IMR-90 (cell line): ENCODE data around the gene RRAGD.

Experiments
- BHLHE40 ChIP-seq: fragments of 150-350 bp; IDR thresholded peaks from 2 replicates; pipeline ENCODE4 v1.6.1; 2016; ENCODE audit warnings: mild to moderate bottlenecking, low read depth, low read length
- POLR2A ChIP-seq: IDR thresholded peaks from 2 replicates; pipeline ENCODE4 v1.6.1; 2012; ENCODE audit warnings: mild to moderate bottlenecking, low read depth, low read length
- TF ChIP-seq, protein P1 (sequence below): conservative IDR thresholded peaks from 2 replicates; pipeline ENCODE4 v1.5.1; 2012; ENCODE audit warnings: mild to moderate bottlenecking, low read depth, low read length, improper control_type of control experiment

DNA sequence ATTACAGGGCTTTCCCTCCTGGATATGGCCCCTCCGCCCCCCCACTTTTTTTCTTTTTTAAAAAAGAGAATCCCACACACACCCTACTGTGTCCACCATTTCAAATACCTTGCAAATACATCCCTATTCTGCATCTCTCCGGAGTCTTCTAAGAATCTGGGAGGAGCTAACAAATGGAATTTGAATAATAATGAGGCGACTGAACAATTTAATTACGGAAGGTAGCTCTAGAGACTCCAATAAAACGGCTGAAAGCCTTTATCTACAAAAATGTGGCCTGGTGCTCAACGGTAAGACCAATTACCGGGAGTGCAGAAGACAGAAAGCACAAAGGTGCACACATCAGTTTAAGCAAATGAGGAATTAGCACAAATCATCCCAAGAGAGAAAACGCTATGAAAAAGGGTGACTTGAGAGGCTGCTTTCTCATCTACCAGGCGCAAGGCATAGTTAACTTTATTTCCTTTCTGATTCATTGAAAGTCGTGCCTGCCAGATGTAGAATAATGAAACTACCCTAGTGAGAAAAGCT lies 1.8 kb downstream of the RRAGD start:
- TF ChIP-seq, protein P1, sequence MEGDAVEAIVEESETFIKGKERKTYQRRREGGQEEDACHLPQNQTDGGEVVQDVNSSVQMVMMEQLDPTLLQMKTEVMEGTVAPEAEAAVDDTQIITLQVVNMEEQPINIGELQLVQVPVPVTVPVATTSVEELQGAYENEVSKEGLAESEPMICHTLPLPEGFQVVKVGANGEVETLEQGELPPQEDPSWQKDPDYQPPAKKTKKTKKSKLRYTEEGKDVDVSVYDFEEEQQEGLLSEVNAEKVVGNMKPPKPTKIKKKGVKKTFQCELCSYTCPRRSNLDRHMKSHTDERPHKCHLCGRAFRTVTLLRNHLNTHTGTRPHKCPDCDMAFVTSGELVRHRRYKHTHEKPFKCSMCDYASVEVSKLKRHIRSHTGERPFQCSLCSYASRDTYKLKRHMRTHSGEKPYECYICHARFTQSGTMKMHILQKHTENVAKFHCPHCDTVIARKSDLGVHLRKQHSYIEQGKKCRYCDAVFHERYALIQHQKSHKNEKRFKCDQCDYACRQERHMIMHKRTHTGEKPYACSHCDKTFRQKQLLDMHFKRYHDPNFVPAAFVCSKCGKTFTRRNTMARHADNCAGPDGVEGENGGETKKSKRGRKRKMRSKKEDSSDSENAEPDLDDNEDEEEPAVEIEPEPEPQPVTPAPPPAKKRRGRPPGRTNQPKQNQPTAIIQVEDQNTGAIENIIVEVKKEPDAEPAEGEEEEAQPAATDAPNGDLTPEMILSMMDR = no peak
- TF ChIP-seq BHLHE40 (no peak), POLR2A (no peak)
